NCI-H524 treated with DMSO at 0.1 percent for 48 hours (cell line): ENCODE data around the gene EPYC.
"Not testable (repeated sequence)": the region's sequence is repeated elsewhere in the genome, so short reads cannot be mapped to it uniquely, and the experiment has no call there.

Experiments used
- DNase-seq: peaks from one replicate; lab custom pipeline; 2025; lab: John Stamatoyannopoulos, UW

EPYC gene

GRCh38 chr12:90990611-90991010 lies 14.2 kb downstream of the EPYC start:
- DNase-seq = no peak

- DNase-seq = no peak
Observed at GRCh38 chr12:90989686-90990111, 15.1 kb downstream of the EPYC start.

DNA sequence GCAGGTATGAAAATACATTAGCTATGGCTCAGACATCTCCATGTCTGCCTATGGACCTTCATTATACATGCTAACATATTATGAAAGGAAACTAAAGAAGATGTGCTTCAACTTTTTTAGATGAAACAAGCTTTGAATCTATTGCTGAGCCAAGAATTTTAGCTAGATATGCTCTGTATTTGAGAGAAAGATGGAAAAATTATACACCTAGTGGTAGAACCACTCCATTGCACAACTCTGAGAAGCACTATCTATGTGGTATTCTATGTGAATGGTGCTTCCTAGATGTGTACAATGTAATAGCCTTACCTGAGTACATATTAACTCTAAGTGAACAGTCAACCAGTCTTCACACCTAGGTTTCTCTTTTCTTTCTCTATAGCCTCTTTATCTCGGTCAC lies 17.3 kb downstream of the EPYC start:
- no peak for DNase-seq

DNA sequence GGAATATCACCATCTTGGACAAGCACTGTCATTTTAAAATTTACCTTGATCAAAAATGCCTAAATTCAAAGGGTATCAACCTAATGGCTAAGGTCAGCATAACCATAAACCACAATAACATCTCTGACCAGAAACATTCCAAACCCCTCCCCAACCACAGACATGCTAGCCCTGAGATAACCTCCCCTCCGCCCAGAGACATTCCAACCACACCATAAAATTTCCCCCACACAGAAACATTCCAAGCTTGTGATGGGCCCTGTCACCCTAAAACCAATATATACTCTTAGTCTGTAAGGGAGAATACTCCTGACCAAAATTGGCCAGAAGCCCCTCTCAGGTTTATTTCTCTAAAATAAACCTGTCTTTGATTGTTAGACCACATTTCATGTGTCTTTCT lies 17.7 kb downstream of the EPYC start:
- no peak for DNase-seq

- not testable (repeated sequence) for DNase-seq
Observed at GRCh38 chr12:90985331-90985730, 19.4 kb downstream of the EPYC start.

GRCh38 chr12:90984114-90984513 lies 20.7 kb downstream of the EPYC start:
- no peak for DNase-seq

GRCh38 chr12:90982170-90982569 lies 22.6 kb downstream of the EPYC start:
- no peak for DNase-seq

GRCh38 chr12:90979951-90980350 lies 24.8 kb downstream of the EPYC start:
- no peak for DNase-seq

GRCh38 chr12:90979019-90979418 lies 25.8 kb downstream of the EPYC start:
- DNase-seq = no peak

GRCh38 chr12:90978117-90978770 lies 26.5 kb downstream of the EPYC start:
- no peak for DNase-seq

DNA sequence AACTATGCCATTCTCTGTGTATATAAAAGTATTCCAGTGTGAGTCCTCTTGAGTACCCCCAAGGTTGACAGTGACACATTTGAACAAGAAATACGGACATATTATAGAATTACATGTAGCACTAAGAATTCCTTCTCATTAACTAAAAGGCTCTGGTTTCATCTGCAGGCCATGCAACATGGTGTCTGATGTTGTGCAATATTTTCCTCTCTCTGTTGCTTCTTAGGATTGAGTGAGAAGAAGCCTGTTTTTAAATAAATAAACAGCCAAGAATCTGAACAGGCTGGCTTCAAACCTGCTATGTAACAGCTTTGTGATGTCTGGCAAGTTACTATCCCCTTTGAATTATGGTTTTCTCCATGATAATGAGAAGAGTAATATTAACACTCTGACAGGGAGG lies 27.5 kb downstream of the EPYC start:
- no peak for DNase-seq

- DNase-seq = no peak
Observed at GRCh38 chr12:90974286-90974685, 30.5 kb downstream of the EPYC start.

DNA sequence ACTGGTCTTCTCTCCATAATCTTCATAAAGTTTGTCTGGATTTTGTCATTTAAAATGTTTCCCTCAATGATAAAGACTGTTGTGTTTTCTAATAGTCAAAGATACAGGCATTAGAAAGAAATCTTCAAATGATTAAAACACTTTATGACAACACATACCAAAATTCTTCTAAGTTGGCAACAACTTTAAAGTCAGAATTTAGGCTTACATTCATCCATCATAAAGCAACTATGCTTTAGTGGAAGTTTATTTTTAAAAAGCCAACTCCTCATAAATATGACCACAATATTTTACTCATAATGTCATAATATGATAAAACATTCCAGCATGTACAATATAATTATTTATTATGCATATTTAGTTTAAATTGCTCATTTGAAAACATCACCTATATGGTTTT lies 32.5 kb downstream of the EPYC start:
- DNase-seq = no peak

DNA sequence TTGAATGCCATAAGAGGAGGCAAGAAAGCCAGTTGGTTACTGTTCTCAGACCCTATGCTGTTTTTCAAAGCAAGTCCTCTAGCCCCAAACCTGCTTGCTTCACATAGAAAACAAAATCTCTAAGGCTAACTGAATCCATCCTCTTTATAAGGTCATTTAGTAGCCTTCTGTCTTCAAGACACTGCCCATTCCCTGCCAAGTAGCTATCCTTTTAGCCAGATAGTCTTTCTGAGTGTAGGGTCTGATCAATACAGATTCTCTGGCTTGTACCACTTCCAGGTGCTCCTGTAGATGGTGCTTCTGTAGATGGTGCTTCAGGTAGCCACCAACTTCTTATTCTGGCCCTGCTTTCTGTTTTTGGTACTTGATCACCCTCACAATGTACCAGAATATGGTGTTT lies 33.9 kb downstream of the EPYC start:
- no peak for DNase-seq

GRCh38 chr12:90970471-90970870 lies 34.3 kb downstream of the EPYC start:
- no peak for DNase-seq

DNA sequence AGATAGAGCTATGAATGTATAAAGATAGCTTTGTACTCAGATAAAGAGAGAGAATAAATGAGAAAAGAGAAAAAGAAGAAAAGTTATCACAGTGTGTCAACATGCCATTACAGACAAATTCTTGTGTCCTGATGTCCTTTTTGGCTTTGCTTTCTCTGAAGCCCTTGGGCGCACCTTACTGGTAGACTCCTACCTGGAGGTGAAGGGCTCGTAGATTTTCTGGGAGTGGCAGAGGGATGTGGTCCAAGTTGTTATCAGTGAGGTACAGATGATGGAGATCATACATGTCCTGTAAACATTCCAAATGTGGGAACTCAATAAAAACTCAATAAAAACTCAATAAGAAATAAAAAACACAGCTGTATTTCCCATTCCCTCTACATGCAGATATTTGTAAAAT lies 34.9 kb downstream of the EPYC start:
- no peak for DNase-seq

- no peak for DNase-seq
Observed at GRCh38 chr12:90969346-90969745, 35.4 kb downstream of the EPYC start.

- DNase-seq = no peak
Observed at GRCh38 chr12:90965204-90965603, 39.6 kb downstream of the EPYC start.

- no peak for DNase-seq
Observed at GRCh38 chr12:90964616-90965015, 40.2 kb downstream of the EPYC start.

GRCh38 chr12:90963946-90964345 lies 40.8 kb downstream of the EPYC start:
- DNase-seq = no peak

DNA sequence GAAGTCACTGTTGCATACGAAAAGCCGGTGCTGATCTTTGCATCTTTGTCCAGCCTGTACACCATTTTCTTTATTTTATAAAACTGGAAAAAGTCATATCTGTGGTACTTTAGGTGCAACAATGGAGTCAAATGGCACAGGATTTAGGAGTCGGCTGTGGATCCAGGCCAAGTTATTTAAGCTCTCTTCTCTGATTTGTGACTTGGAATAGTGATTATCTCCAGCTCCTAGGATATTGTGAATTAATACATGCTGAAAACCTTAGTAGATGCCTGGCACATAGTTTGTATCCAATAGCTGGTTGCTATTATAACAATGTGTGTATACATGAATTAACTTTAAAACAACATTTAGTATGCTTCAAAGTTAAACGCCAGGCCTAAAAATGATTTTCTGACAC lies 43.6 kb downstream of the EPYC start:
- no peak for DNase-seq

GRCh38 chr12:90959538-90960139 lies 45.1 kb downstream of the EPYC start:
- DNase-seq = no peak

GRCh38 chr12:90959032-90959431 lies 45.7 kb downstream of the EPYC start:
- no peak for DNase-seq

- no peak for DNase-seq
Observed at GRCh38 chr12:90958347-90958746, 46.4 kb downstream of the EPYC start.
